Mesendoderm (in vitro differentiated cells): ENCODE measurements around the gene CARD9.

Source experiments
- DNase-seq: peaks from one replicate; pipeline ENCODE4 v3.0.0; 2013
- H2AK5ac ChIP-seq: 2 replicates; pipeline ENCODE4 v1.6.1; 2013; ENCODE audit warnings: low read length, inconsistent platforms
- H2BK120ac ChIP-seq: 2 replicates; pipeline ENCODE4 v1.6.1; 2013; ENCODE audit warnings: low read depth, mild to moderate bottlenecking, low read length, moderate library complexity, mixed read lengths
- H2BK15ac ChIP-seq: replicated peaks from 2 replicates; pipeline ENCODE4 v1.6.1; 2013; ENCODE audit warnings: low read depth, mild to moderate bottlenecking, moderate library complexity
- H2BK5ac ChIP-seq: 2 replicates; pipeline ENCODE4 v1.6.1; 2013; ENCODE audit warnings: low read length, inconsistent platforms
- H3K18ac ChIP-seq: 2 replicates; pipeline ENCODE4 v1.6.1; 2013; ENCODE audit warnings: mild to moderate bottlenecking, low read length, mixed read lengths
- H3K23ac ChIP-seq: one replicate; pipeline ENCODE4 v1.6.1; 2013; ENCODE audit warnings: low read length
- H3K27ac ChIP-seq: 2 replicates; pipeline ENCODE4 v1.5.1; 2013; ENCODE audit warnings: low read depth, mild to moderate bottlenecking, inconsistent platforms, low read length, moderate library complexity
- H3K27me3 ChIP-seq: 2 replicates; pipeline ENCODE4 v1.6.1; 2013; ENCODE audit warnings: low read length, control low read depth, mild to moderate bottlenecking, inconsistent platforms; ENCODE audit not compliant: insufficient read depth, poor library complexity
- H3K36me3 ChIP-seq: 2 replicates; pipeline ENCODE4 v1.6.1; 2013; ENCODE audit warnings: low read length, inconsistent platforms; ENCODE audit not compliant: control insufficient read depth, insufficient read depth
- H3K4ac ChIP-seq: one replicate; pipeline ENCODE4 v1.6.1; 2013; ENCODE audit warnings: low read depth, mild to moderate bottlenecking, low read length, moderate library complexity
- H3K4me1 ChIP-seq: 2 replicates; pipeline ENCODE4 v1.6.1; 2013; ENCODE audit warnings: low read depth, low read length, inconsistent platforms; ENCODE audit not compliant: control insufficient read depth
- H3K4me2 ChIP-seq: 2 replicates; pipeline ENCODE4 v1.6.1; 2013; ENCODE audit warnings: low read length
- H3K4me3 ChIP-seq: 2 replicates; pipeline ENCODE4 v1.5.1; 2013; ENCODE audit warnings: mild to moderate bottlenecking, low read length
- H3K56ac ChIP-seq: one replicate; pipeline ENCODE4 v1.6.1; 2013; ENCODE audit warnings: low read length
- H3K79me1 ChIP-seq: 2 replicates; pipeline ENCODE4 v1.6.1; 2013; ENCODE audit warnings: low read length, inconsistent platforms
- H3K79me2 ChIP-seq: 2 replicates; pipeline ENCODE4 v1.6.1; 2013; ENCODE audit warnings: mild to moderate bottlenecking, low read length; ENCODE audit not compliant: control insufficient read depth, insufficient read depth
- H3K9ac ChIP-seq: 2 replicates; pipeline ENCODE4 v1.6.1; 2013; ENCODE audit warnings: low read length, inconsistent platforms
- H4K5ac ChIP-seq: one replicate; pipeline ENCODE4 v1.6.1; 2013; ENCODE audit warnings: low read length
- H4K8ac ChIP-seq: one replicate; pipeline ENCODE4 v1.6.1; 2013; ENCODE audit warnings: low read depth, mild to moderate bottlenecking, control low read depth, low read length, moderate library complexity
- WGBS: extraction: QIAGEN DNeasy Blood & Tissue Kit; methylation state at CpG from one replicate; pipeline ENCODE4 v1.1.7; 2013; ENCODE audit warnings: low lambda C conversion rate, missing lambda C conversion rate; ENCODE audit not compliant: insufficient coverage; ENCODE audit errors: extremely low coverage; 5-methylcytosine and 5-hydroxymethylcytosine counted together

Gene CARD9

GRCh38 chr9:136368190-136368589, 5.3 kb downstream of the CARD9 start:
- no peak overlapping the region for H4K5ac ChIP-seq
- H3K27me3 ChIP-seq = no peaks in the 10 kb centered on the region
- no peak overlapping the region for H3K27ac ChIP-seq
- no peak overlapping the region for H3K18ac ChIP-seq
- H3K56ac ChIP-seq = no peak overlapping the region
- no peak overlapping the region for H3K4me3 ChIP-seq
- H3K4me2 ChIP-seq = no peak overlapping the region
- DNase-seq = no peak
- H4K8ac ChIP-seq = no peak overlapping the region
- WGBS = no CpG with 5 or more reads among the region's 18 CpGs
- no peak overlapping the region for H3K23ac ChIP-seq
- H2BK5ac ChIP-seq = no peak overlapping the region
- peaks cover 2% of the 10 kb centered on the region for H3K4me1 ChIP-seq
- no peak overlapping the region for H2BK120ac ChIP-seq
- H3K9ac ChIP-seq = no peak overlapping the region
- no peak overlapping the region for H3K4ac ChIP-seq
- no peaks in the 10 kb centered on the region for H3K79me1 ChIP-seq
- no peak overlapping the region for H2AK5ac ChIP-seq
- no peak overlapping the region for H2BK15ac ChIP-seq
- no peaks in the 10 kb centered on the region for H3K79me2 ChIP-seq
- H3K36me3 ChIP-seq = no peaks in the 10 kb centered on the region

- no peak overlapping the region for H3K56ac ChIP-seq
- no CpG with 5 or more reads among the region's 45 CpGs for WGBS
These were observed 5.9 kb downstream of the CARD9 start for GRCh38 chr9:136367296-136368145.

GRCh38 chr9:136366826-136367225, 6.6 kb downstream of the CARD9 start:
- no CpG with 5 or more reads among the region's 9 CpGs for WGBS
- H4K8ac ChIP-seq = no peak overlapping the region
- no peaks in the 10 kb centered on the region for H3K27me3 ChIP-seq
- H3K4ac ChIP-seq = no peak overlapping the region
- H3K9ac ChIP-seq = no peak overlapping the region
- no peaks in the 10 kb centered on the region for H3K79me2 ChIP-seq
- H3K18ac ChIP-seq = no peak overlapping the region
- no peak overlapping the region for H2BK15ac ChIP-seq
- H3K4me1 ChIP-seq = peaks cover 2% of the 10 kb centered on the region
- H2AK5ac ChIP-seq = no peak overlapping the region
- H3K36me3 ChIP-seq = no peaks in the 10 kb centered on the region
- H2BK5ac ChIP-seq = no peak overlapping the region
- no peak overlapping the region for H4K5ac ChIP-seq
- H3K23ac ChIP-seq = no peak overlapping the region
- no peak overlapping the region for H3K56ac ChIP-seq
- DNase-seq = no peak
- H2BK120ac ChIP-seq = no peak overlapping the region
- H3K27ac ChIP-seq = no peak overlapping the region
- H3K4me2 ChIP-seq = no peak overlapping the region
- H3K4me3 ChIP-seq = no peak overlapping the region
- H3K79me1 ChIP-seq = peaks cover 3% of the 10 kb centered on the region

More at GRCh38 chr9:136367296-136368145, 5.9 kb downstream of the CARD9 start:
- DNase-seq = no peak
- Histone ChIP-seq H3K4ac (no peak overlapping the region), H3K27ac (no peak overlapping the region), H2BK15ac (no peak overlapping the region), H3K9ac (no peak overlapping the region), H3K36me3 (no peaks in the 10 kb centered on the region), H3K27me3 (no peaks in the 10 kb centered on the region), H4K5ac (no peak overlapping the region), H4K8ac (no peak overlapping the region), H3K79me2 (no peaks in the 10 kb centered on the region), H3K4me1 (peaks cover 2% of the 10 kb centered on the region), H3K23ac (no peak overlapping the region), H2AK5ac (no peak overlapping the region), H2BK120ac (no peak overlapping the region), H3K18ac (no peak overlapping the region), H3K79me1 (peaks cover 1% of the 10 kb centered on the region), H2BK5ac (no peak overlapping the region), H3K4me2 (no peak overlapping the region), H3K4me3 (no peak overlapping the region)

- Histone ChIP-seq H3K4me1 (peaks cover 2% of the 10 kb centered on the region), H3K27me3 (no peaks in the 10 kb centered on the region), H3K9ac (no peak overlapping the region), H3K18ac (no peak overlapping the region), H3K4ac (no peak overlapping the region), H3K56ac (no peak overlapping the region), H3K36me3 (no peaks in the 10 kb centered on the region), H3K27ac (no peak overlapping the region), H2AK5ac (no peak overlapping the region), H4K5ac (no peak overlapping the region), H2BK120ac (no peak overlapping the region), H3K79me2 (no peaks in the 10 kb centered on the region), H2BK5ac (no peak overlapping the region), H3K23ac (no peak overlapping the region), H3K79me1 (peaks cover 3% of the 10 kb centered on the region), H3K4me3 (no peak overlapping the region), H3K4me2 (no peak overlapping the region), H2BK15ac (no peak overlapping the region), H4K8ac (no peak overlapping the region)
- no CpG with 5 or more reads among the region's 9 CpGs for WGBS
- no peak for DNase-seq
These were observed 7.7 kb downstream of the CARD9 start for GRCh38 chr9:136365775-136366222.

- H3K56ac ChIP-seq = no peak overlapping the region
- peaks cover 2% of the 10 kb centered on the region for H3K4me1 ChIP-seq
- H3K23ac ChIP-seq = no peak overlapping the region
- H3K4ac ChIP-seq = no peak overlapping the region
- H3K4me2 ChIP-seq = no peak overlapping the region
- H4K8ac ChIP-seq = no peak overlapping the region
- H3K36me3 ChIP-seq = no peaks in the 10 kb centered on the region
- no peak overlapping the region for H3K4me3 ChIP-seq
- H4K5ac ChIP-seq = no peak overlapping the region
- H3K79me2 ChIP-seq = no peaks in the 10 kb centered on the region
- H2BK5ac ChIP-seq = no peak overlapping the region
- H3K27ac ChIP-seq = no peak overlapping the region
- H2AK5ac ChIP-seq = no peak overlapping the region
- H3K18ac ChIP-seq = no peak overlapping the region
- WGBS = no CpG with 5 or more reads among the region's 31 CpGs
- H3K79me1 ChIP-seq = peaks cover 3% of the 10 kb centered on the region
- no peaks in the 10 kb centered on the region for H3K27me3 ChIP-seq
- no peak overlapping the region for H2BK15ac ChIP-seq
- DNase-seq = no peak
- no peak overlapping the region for H3K9ac ChIP-seq
- H2BK120ac ChIP-seq = no peak overlapping the region
These were observed 8.3 kb downstream of the CARD9 start for GRCh38 chr9:136364942-136365774.
